Measurements from ENCODE around the gene TRDMT1. TPM values are rescaled to one million over a fixed set of nuclear protein-coding genes. Genes with fewer than 3 reads are reported as not detected.

The TRDMT1 gene
- total and polyA plus RNA-seq, 12 donors = 1.3 to 10.5 (median 4.9) TPM

DNA sequence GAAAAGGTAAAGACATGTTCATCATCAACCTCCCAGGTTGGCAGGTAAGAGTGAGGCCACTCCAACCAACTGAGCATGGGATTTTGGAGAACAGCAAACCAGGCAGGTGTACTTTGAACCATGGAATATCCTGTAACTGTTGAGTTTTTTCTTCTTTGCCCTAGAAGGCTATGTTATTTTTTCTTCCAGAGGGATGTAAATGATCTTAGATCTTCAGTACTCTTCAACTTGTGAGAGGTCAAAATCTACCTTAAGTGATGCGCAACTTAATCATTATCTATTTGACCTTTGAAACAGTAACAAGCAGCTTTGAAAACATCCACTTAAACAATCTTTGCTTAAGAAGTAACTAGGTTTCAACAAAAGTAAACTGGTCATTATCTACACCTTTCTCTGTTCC, 71.7 kb downstream of the TRDMT1 start, which contains the start of gene CUBN:
Gene CUBN (minus strand): TSS at position 71 of the 400 bp plus-strand sequence. CDS start 46 bp downstream, at position 25.
- Histone ChIP-seq H3K27me3 (no peaks in the 10 kb centered on the region), H3K4me3 (no peak within 1 kb of the TSS), H3K27ac (no peak within 1 kb of the TSS), H3K9me3 (replicated peaks in 1 of 3) (no peaks in the 10 kb centered on the region), H3K36me3 (replicated peaks in 1 of 2) (no peaks in the 10 kb centered on the region), H3K4me1 (replicated peaks in 1 of 2) (no peaks in the 10 kb centered on the region)
- no peak for DNase-seq
- TF ChIP-seq, protein P1, sequence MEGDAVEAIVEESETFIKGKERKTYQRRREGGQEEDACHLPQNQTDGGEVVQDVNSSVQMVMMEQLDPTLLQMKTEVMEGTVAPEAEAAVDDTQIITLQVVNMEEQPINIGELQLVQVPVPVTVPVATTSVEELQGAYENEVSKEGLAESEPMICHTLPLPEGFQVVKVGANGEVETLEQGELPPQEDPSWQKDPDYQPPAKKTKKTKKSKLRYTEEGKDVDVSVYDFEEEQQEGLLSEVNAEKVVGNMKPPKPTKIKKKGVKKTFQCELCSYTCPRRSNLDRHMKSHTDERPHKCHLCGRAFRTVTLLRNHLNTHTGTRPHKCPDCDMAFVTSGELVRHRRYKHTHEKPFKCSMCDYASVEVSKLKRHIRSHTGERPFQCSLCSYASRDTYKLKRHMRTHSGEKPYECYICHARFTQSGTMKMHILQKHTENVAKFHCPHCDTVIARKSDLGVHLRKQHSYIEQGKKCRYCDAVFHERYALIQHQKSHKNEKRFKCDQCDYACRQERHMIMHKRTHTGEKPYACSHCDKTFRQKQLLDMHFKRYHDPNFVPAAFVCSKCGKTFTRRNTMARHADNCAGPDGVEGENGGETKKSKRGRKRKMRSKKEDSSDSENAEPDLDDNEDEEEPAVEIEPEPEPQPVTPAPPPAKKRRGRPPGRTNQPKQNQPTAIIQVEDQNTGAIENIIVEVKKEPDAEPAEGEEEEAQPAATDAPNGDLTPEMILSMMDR (IDR thresholded peaks at IDR 0.05) = no peak
- TF ChIP-seq POLR2A (IDR thresholded peaks at IDR 0.05) = no peak
- intact Hi-C loops (cut with DNase I) = no loop called here
- 94 to 96% (median 96%) methylated on average over 1 of the region's 1 CpG for WGBS, 4 donors

DNA sequence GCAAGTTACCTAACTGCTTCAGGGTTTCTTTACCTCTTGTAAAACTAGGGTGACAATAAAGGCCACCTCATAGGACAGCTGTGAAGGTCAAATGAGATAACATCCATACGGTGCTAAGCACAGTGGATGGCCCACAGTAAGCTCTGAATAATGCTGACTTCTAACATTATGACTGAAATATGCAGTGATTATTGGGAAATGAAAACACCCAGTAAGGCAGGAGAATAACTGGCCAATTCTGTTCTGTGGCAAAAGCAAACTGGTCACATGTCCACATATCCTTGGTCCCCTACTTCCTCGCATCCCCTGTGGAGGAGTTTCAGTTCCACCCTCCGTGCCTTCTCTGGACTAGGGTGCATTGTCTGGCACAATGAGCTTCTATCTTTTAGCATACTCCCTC, 73.2 kb downstream of the TRDMT1 start:
- Histone ChIP-seq H3K4me1 (replicated peaks in 1 of 2) (no peaks in the 10 kb centered on the region), H3K27me3 (no peaks in the 10 kb centered on the region), H3K36me3 (replicated peaks in 1 of 2) (no peaks in the 10 kb centered on the region), H3K9me3 (replicated peaks in 1 of 3) (no peaks in the 10 kb centered on the region), H3K4me3 (no peak overlapping the region), H3K27ac (no peak overlapping the region)
- no peak for TF ChIP-seq POLR2A (IDR thresholded peaks at IDR 0.05)
- TF ChIP-seq, protein P1 (IDR thresholded peaks at IDR 0.05) = no peak
- 74 to 84% (median 81%) methylated on average over 3 of the region's 3 CpGs for WGBS, 4 donors
- DNase-seq = peak in 2 of 7 donors; percentile 27 to 30
- intact Hi-C loops (cut with DNase I) = no loop called here

DNA sequence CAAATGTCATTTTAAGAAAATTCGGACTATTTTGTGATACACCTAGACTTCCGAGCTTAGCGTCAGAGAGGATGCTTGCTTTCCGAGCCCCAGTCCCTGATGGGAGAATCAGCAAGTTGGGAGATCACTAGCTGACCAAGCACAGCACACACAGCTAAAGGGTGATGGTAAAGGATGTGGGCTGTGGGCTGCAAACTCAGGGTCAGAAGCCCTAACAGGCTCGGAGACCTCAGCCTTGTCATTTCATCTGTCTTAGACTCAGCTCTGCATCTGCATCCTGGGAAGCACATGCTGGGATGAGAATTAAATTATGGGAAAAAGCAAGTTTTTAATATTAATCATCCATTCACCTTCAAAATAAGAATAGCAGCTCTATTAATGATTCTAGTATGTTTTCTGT, 75.1 kb downstream of the TRDMT1 start:
- DNase-seq = no peak
- Histone ChIP-seq H3K4me1 (replicated peaks in 1 of 2) (no peaks in the 10 kb centered on the region), H3K27ac (no peak overlapping the region), H3K4me3 (no peak overlapping the region), H3K27me3 (no peaks in the 10 kb centered on the region), H3K36me3 (replicated peaks in 1 of 2) (no peaks in the 10 kb centered on the region), H3K9me3 (replicated peaks in 1 of 3) (no peaks in the 10 kb centered on the region)
- TF ChIP-seq POLR2A (IDR thresholded peaks at IDR 0.05) = no peak
- TF ChIP-seq, protein P1 (IDR thresholded peaks at IDR 0.05) = no peak
- intact Hi-C loops (cut with DNase I) = no loop called here
- WGBS, 4 donors = 91 to 95% (median 92%) methylated on average over 5 of the region's 5 CpGs

DNA sequence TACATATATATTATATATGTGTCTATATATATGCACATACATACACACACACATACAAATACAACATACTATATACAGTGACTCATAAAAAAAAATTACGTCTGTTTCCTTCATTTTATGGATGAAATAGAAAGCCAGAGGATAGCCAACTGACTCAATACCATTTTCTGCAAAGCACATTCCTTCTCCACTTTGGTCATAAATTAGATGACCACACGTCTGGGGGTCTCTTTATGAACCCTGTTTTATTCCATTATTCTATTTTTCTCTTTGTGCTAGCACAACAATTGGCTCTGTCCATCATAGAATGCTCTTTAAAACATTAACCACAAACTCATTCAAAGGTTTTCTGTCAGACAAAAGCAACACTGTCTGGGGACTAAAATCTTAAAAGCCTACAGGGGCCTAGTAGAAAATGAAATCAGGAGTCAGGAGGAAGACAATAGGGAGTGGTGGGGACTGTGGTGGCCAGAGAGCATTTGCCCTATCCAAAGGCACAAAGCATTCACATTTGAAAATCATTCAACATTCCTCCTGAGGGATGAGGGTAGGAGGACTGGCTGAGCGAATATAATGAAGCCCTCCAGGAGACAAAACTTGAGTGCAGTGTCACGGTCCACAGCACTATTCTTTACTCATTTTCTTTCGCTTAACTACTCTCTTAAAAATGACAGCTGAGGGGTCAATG, 76.1 kb downstream of the TRDMT1 start:
- intact Hi-C loops (cut with DNase I) = no loop called here
- no peak for TF ChIP-seq POLR2A (IDR thresholded peaks at IDR 0.05)
- TF ChIP-seq, protein P1 (IDR thresholded peaks at IDR 0.05) = no peak

More for the DNA sequence above, 76.1 kb downstream of the TRDMT1 start:
- peaks cover 0 to 7% of the 10 kb centered on the region in 2 donors for H3K4me1 ChIP-seq (replicated peaks in 1 of 2)
- no peaks in the 10 kb centered on the region for H3K36me3 ChIP-seq (replicated peaks in 1 of 2)
- WGBS, 4 donors = 80 to 92% (median 89%) methylated on average over 5 of the region's 5 CpGs
- no peak overlapping the region for H3K27ac ChIP-seq
- H3K9me3 ChIP-seq (replicated peaks in 1 of 3) = no peaks in the 10 kb centered on the region
- no peak for DNase-seq
- H3K4me3 ChIP-seq = no peak overlapping the region
- H3K27me3 ChIP-seq = no peaks in the 10 kb centered on the region

All from adrenal gland (tissue), 12 donors.